ENCODE measurements around the gene KCNMA1. TPM values are rescaled to one million over a fixed set of nuclear protein-coding genes. Genes with fewer than 3 reads are reported as not detected.
A peak's percentile ranks its signal among the peaks of the same experiment; 100 is the strongest.

Gene KCNMA1
- total and polyA plus RNA-seq, 4 donors: 36.2 to 95.0 (median 54.3) TPM

GRCh38 chr10:77497748-77498147 is 139.9 kb downstream of the KCNMA1 start:
- peaks cover 34% of the 10 kb centered on the region for H3K4me1 ChIP-seq (ENCODE audit: control insufficient read depth, insufficient read depth, low read length)
- peaks cover 2% of the 10 kb centered on the region for H3K36me3 ChIP-seq (ENCODE audit: control insufficient read depth, insufficient read depth, low read length)
- no peak overlapping the region for H3K27ac ChIP-seq (ENCODE audit: low read depth, low read length)
- peak in 1 of 6 donors; percentile 38 for DNase-seq (ENCODE audit: low read depth in 4 of 6, low spot score in 6 of 6)
- no peaks in the 10 kb centered on the region for H3K9me3 ChIP-seq (ENCODE audit: control insufficient read depth, insufficient read depth, low read length)
- no peaks in the 10 kb centered on the region for H3K27me3 ChIP-seq (ENCODE audit: control insufficient read depth, insufficient read depth, low read length)
- no peak overlapping the region for H3K4me3 ChIP-seq (ENCODE audit: low read depth, low read length)

DNA sequence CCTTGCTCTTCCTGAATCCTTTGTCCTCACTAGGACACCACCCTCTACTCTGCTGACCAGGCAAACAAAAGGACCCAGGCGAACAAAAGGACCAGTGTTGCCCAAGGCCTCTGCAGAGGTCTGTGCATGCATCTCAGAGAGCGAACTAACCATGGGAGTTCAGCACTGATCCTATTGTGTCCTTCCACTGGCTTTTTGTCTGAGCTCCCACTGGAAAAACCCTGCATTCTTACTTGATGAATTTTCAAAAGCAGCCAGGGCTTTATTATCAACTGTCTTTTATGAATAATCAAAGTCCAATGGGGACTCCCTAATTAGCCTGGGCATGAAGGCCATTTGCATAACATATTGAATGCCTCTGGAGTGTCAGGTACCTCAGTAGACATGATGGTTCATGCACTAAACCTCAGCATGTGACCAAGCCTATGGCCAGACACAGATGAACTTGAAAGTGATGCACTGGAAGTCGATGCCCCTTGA is 140.6 kb downstream of the KCNMA1 start:
- Histone ChIP-seq H3K4me3 (ENCODE audit: low read depth, low read length) (no peak overlapping the region), H3K36me3 (ENCODE audit: control insufficient read depth, insufficient read depth, low read length) (peaks cover 2% of the 10 kb centered on the region), H3K27ac (ENCODE audit: low read depth, low read length) (no peak overlapping the region), H3K4me1 (ENCODE audit: control insufficient read depth, insufficient read depth, low read length) (peaks cover 34% of the 10 kb centered on the region), H3K9me3 (ENCODE audit: control insufficient read depth, insufficient read depth, low read length) (no peaks in the 10 kb centered on the region), H3K27me3 (ENCODE audit: control insufficient read depth, insufficient read depth, low read length) (no peaks in the 10 kb centered on the region)
- 66% methylated on average over 3 of the region's 3 CpGs for WGBS (ENCODE audit: insufficient coverage)
- no peak for DNase-seq (ENCODE audit: low read depth in 4 of 6, low spot score in 6 of 6)

DNA sequence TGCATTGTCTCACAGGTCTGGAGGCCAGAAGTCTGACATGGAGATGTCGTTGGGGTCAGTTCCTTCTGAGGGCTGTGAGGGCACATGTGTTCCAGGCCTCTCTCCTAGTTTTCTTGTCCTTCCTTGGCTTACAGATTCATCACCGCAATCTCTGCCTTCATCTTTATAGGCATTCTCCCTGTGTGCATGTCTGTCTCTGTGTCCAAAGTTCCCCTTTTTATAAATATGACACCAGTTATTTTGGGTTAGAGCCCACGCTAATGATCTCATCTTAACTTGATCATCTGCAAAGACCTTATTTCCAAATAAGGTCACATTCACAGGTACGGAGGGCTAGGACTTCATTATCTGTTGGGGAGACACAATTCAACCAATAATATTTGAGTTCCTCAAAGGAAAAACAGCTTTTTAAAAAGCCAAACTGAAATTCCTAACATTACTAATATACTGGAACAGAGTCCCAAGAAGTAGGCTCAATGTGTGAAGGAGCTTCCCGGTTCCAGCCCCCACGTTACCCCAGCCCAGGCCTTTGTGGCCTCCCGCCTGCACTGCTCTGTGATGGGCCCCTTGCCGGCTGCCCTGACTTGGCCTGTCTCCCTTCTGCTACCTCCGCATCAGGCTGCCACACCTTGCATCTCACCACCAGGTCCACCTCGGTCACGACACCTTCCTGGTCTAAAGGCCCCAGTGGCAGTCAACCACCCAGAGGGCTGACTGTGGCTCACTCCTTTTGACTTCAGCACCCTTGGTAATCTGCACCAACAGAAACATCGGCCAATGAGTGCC is 142.7 kb downstream of the KCNMA1 start:
- Histone ChIP-seq H3K36me3 (ENCODE audit: control insufficient read depth, insufficient read depth, low read length) (peaks cover 2% of the 10 kb centered on the region), H3K4me1 (ENCODE audit: control insufficient read depth, insufficient read depth, low read length) (peaks cover 21% of the 10 kb centered on the region), H3K27me3 (ENCODE audit: control insufficient read depth, insufficient read depth, low read length) (no peaks in the 10 kb centered on the region), H3K4me3 (ENCODE audit: low read depth, low read length) (no peak overlapping the region), H3K9me3 (ENCODE audit: control insufficient read depth, insufficient read depth, low read length) (no peaks in the 10 kb centered on the region), H3K27ac (ENCODE audit: low read depth, low read length) (no peak overlapping the region)
- no peak for DNase-seq (ENCODE audit: low read depth in 4 of 6, low spot score in 6 of 6)
- 93% methylated on average over 10 of the region's 12 CpGs for WGBS (ENCODE audit: insufficient coverage)

DNA sequence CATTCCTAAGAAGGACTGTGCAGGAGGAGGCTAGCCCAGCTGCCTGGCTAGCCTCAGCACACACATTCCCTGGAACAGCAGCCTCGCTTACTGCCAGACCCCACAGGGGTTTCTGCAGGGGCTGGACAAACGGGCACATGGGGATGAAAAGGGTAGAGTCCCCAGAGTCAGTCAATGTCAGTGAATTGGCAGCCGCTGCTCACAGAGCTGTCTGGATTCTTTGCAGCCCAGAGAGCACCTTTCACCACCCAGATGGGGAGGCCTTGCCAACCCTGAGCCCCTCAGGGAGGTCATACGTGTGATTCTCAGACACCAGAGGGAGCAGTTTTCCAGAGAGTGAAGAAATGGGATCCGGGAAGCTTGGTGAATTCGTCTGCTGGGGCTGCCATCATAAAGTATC is 143.3 kb downstream of the KCNMA1 start:
- Histone ChIP-seq H3K27me3 (ENCODE audit: control insufficient read depth, insufficient read depth, low read length) (no peaks in the 10 kb centered on the region), H3K9me3 (ENCODE audit: control insufficient read depth, insufficient read depth, low read length) (no peaks in the 10 kb centered on the region), H3K36me3 (ENCODE audit: control insufficient read depth, insufficient read depth, low read length) (peaks cover 2% of the 10 kb centered on the region), H3K27ac (ENCODE audit: low read depth, low read length) (no peak overlapping the region), H3K4me1 (ENCODE audit: control insufficient read depth, insufficient read depth, low read length) (peaks cover 21% of the 10 kb centered on the region), H3K4me3 (ENCODE audit: low read depth, low read length) (no peak overlapping the region)
- 54% methylated on average over 5 of the region's 6 CpGs for WGBS (ENCODE audit: insufficient coverage)
- DNase-seq (ENCODE audit: low read depth in 4 of 6, low spot score in 6 of 6): peak in 2 of 6 donors; percentile 62 to 71

DNA sequence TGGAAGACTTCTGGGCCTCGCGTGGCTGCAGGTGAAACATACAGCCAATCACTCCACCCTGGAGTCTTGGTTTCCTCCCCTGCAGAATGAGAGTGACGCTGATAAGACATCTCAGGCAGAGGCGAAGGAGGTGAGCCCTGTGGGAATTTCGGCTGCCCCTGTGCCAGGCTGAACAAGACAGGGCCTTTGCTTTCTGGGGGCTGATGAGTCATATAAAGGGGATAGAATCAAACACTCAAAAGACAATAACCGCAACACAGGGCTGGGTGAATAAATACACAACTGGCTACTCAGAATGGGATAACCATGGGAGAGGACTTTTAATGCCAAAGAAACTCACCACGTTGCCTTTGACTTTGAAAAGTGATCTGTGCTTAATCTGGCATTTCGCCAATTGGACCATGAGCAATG is 143.8 kb downstream of the KCNMA1 start:
- Histone ChIP-seq H3K9me3 (ENCODE audit: control insufficient read depth, insufficient read depth, low read length) (no peaks in the 10 kb centered on the region), H3K27me3 (ENCODE audit: control insufficient read depth, insufficient read depth, low read length) (no peaks in the 10 kb centered on the region), H3K4me3 (ENCODE audit: low read depth, low read length) (no peak overlapping the region), H3K4me1 (ENCODE audit: control insufficient read depth, insufficient read depth, low read length) (peaks cover 21% of the 10 kb centered on the region), H3K27ac (ENCODE audit: low read depth, low read length) (no peak overlapping the region), H3K36me3 (ENCODE audit: control insufficient read depth, insufficient read depth, low read length) (peaks cover 2% of the 10 kb centered on the region)
- DNase-seq (ENCODE audit: low read depth in 4 of 6, low spot score in 6 of 6): no peak
- whole genome bisulfite sequencing (ENCODE audit: insufficient coverage): 83% methylated on average over 4 of the region's 8 CpGs

DNA sequence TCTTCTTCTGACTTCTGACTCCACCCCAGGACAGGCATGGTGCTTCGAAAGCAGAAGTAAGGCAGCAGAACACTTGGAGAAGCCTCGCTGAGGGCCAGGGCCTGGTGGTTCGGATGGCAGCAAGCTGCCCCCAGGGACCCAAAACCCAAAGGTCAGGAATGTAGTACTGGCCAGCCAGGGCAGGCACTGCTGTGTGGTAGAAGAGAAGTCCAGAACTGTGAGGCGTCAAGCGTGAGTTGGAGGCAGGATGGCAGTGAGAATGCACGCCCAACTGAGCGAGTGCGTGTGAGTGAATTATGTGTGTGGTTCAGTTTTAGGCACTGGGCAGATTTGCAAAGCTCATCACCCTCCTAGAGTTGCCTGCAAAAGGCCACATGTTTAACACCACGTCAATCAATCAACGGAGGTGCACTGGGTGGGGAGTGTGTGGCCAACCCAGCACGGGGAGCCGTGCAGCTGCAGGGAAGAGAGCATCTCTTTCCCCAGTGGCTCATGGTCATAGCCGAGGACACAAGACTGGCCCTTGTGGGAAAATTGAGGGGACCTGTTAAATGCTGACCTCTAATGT is 144.3 kb downstream of the KCNMA1 start:
- Histone ChIP-seq H3K4me3 (ENCODE audit: low read depth, low read length) (no peak overlapping the region), H3K9me3 (ENCODE audit: control insufficient read depth, insufficient read depth, low read length) (no peaks in the 10 kb centered on the region), H3K27ac (ENCODE audit: low read depth, low read length) (no peak overlapping the region), H3K36me3 (ENCODE audit: control insufficient read depth, insufficient read depth, low read length) (peaks cover 2% of the 10 kb centered on the region), H3K27me3 (ENCODE audit: control insufficient read depth, insufficient read depth, low read length) (no peaks in the 10 kb centered on the region), H3K4me1 (ENCODE audit: control insufficient read depth, insufficient read depth, low read length) (peaks cover 20% of the 10 kb centered on the region)
- WGBS (ENCODE audit: insufficient coverage): 96% methylated on average over 12 of the region's 13 CpGs
- DNase-seq (ENCODE audit: low read depth in 4 of 6, low spot score in 6 of 6): no peak

- 97% methylated on average over 3 of the region's 4 CpGs for WGBS (ENCODE audit: insufficient coverage)
- peaks cover 14% of the 10 kb centered on the region for H3K4me1 ChIP-seq (ENCODE audit: control insufficient read depth, insufficient read depth, low read length)
- H3K27ac ChIP-seq (ENCODE audit: low read depth, low read length): no peak overlapping the region
These were observed 145.1 kb downstream of the KCNMA1 start for GRCh38 chr10:77492368-77492994.

GRCh38 chr10:77490534-77491314 is 146.9 kb downstream of the KCNMA1 start:
- H3K36me3 ChIP-seq (ENCODE audit: control insufficient read depth, insufficient read depth, low read length): peaks cover 2% of the 10 kb centered on the region
- no peak overlapping the region for H3K4me3 ChIP-seq (ENCODE audit: low read depth, low read length)
- 81% methylated on average over 4 of the region's 6 CpGs for WGBS (ENCODE audit: insufficient coverage)
- H3K27ac ChIP-seq (ENCODE audit: low read depth, low read length): no peak overlapping the region
- peak in 2 of 6 donors; percentile 45 for DNase-seq (ENCODE audit: low read depth in 4 of 6, low spot score in 6 of 6)
- H3K27me3 ChIP-seq (ENCODE audit: control insufficient read depth, insufficient read depth, low read length): no peaks in the 10 kb centered on the region
- H3K4me1 ChIP-seq (ENCODE audit: control insufficient read depth, insufficient read depth, low read length): peaks cover 14% of the 10 kb centered on the region
- H3K9me3 ChIP-seq (ENCODE audit: control insufficient read depth, insufficient read depth, low read length): no peaks in the 10 kb centered on the region

More at GRCh38 chr10:77492368-77492994, 145.1 kb downstream of the KCNMA1 start:
- H3K9me3 ChIP-seq (ENCODE audit: control insufficient read depth, insufficient read depth, low read length): no peaks in the 10 kb centered on the region
- H3K27me3 ChIP-seq (ENCODE audit: control insufficient read depth, insufficient read depth, low read length): no peaks in the 10 kb centered on the region
- DNase-seq (ENCODE audit: low read depth in 4 of 6, low spot score in 6 of 6): no peak
- H3K4me3 ChIP-seq (ENCODE audit: low read depth, low read length): no peak overlapping the region
- H3K36me3 ChIP-seq (ENCODE audit: control insufficient read depth, insufficient read depth, low read length): peaks cover 2% of the 10 kb centered on the region

DNA sequence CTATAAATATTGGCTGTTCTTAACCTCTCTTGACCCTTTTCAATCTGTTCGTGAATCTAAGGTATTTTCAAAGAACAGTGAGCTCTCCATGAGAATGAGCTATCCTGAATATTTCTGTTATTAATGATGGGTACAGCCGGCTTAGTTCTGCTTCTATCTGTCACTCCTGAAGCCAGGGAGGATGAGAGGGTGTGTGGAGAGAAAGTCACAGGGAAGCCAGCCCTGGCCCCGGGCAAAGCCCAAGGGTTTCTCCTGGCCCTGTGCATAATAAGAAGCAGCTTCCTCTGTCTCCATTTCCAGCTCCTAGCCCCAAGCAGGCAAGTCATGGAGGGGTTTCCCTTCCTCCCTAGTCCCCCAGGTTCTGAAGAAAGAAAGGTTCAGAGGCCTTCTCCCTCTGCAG is 151.1 kb downstream of the KCNMA1 start:
- Histone ChIP-seq H3K4me1 (ENCODE audit: control insufficient read depth, insufficient read depth, low read length) (peaks cover 9% of the 10 kb centered on the region), H3K9me3 (ENCODE audit: control insufficient read depth, insufficient read depth, low read length) (no peaks in the 10 kb centered on the region), H3K36me3 (ENCODE audit: control insufficient read depth, insufficient read depth, low read length) (no peaks in the 10 kb centered on the region), H3K27me3 (ENCODE audit: control insufficient read depth, insufficient read depth, low read length) (no peaks in the 10 kb centered on the region), H3K4me3 (ENCODE audit: low read depth, low read length) (no peak overlapping the region), H3K27ac (ENCODE audit: low read depth, low read length) (no peak overlapping the region)
- no peak for DNase-seq (ENCODE audit: low read depth in 4 of 6, low spot score in 6 of 6)
- WGBS (ENCODE audit: insufficient coverage): 83% methylated on average over 1 of the region's 3 CpGs

Measured in spinal cord (tissue), 10 donors.